Activated CD4-positive, alpha-beta T cell treated with anti-CD3 and anti-CD28 coated beads, Interleukin-2, amount 50 U/mL, for 48 hours (primary cell): Measurements from ENCODE around the gene TMEM243.
"Not testable (repeated sequence)": the region's sequence is repeated elsewhere in the genome, so short reads cannot be mapped to it uniquely, and the experiment has no call there.

ENCODE experiments used
- DNase-seq, 2 experiments: peaks; one replicate each; pipeline ENCODE4 v3.0.0-alpha.2; 2020

Gene TMEM243

GRCh38 chr7:87219545-87220025, at the start of gene TMEM243:
Gene TMEM243, minus strand, starts transcription at chr7:87219732. Its CDS starts 229 bp downstream, at chr7:87219503.
- peak; percentile 79 to 84 for DNase-seq

DNA sequence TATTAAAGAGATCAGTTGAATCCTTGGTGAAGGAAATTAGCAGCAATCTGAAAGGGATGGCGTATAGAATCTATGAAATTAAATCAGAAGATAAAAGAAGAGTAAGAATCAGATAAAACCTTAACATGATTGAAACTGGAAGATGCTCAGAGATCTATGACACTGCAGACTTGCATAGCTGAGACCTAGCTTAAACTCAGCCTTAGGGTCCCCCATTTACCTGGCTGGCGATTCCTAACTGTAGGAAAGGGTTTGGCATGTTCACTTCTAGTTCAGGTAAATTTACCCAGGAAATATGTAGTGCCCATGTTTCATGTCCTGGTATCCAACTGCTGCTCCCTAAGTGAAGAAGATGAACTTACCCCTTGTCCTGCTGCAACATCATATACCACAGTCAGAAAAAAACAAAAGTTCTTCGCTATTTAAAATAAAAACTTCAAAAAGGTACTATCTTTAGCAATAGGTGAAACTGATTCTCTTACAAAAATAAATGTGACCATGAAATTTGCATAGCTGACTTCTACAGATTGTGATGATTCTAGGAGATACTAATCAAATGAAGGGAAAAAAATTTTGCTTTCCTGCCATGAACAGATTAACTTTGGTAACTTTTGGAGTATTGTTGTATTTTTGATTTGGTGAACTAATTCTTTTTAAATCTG, 47.8 kb upstream of the TMEM243 start:
- DNase-seq, result no peak

DNA sequence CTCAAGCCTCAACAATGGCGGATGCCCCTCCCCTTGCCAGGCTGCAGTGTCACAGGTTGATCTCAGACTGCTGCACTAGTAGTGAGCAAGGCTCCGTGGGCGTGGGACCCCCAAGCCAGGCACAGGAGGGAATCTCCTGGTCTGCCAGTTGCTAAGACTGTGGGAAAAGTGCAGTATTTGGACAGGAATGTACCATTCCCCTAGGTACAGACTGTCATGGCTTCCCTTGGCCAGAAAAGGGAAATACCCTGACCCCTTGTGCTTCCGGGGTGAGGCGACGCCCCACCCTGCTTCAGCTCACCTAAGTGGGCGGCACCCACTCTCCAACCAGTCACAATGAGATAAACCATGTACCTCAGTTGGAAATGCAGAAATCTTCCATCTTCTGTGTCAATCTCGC, 44.0 kb upstream of the TMEM243 start:
- no peak for DNase-seq

DNA sequence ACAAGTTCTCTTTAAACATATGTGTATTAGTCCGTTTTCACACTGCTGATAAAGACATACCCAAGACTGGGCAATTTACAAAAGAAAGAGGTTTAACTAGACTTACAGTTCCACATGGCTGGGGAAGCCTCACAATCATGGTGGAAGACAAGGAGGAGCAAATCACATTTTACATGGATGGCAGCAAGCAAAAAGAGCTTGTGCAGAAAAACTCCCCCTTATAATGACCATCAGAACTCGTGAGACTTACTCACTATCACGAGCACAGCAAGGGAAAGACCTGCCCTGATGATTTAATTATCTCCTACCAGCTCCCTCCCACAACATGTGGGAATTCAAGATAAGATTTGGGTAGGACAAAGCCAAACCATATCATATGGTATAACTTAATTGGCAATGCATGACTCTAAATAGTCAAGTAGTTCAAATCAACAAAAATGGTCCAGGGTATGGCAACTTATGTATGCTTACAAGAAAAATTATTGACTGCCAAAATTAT, 34.1 kb upstream of the TMEM243 start:
- DNase-seq, result no peak

GRCh38 chr7:87245671-87246070, 26.1 kb upstream of the TMEM243 start:
- DNase-seq, result not testable (repeated sequence)

DNA sequence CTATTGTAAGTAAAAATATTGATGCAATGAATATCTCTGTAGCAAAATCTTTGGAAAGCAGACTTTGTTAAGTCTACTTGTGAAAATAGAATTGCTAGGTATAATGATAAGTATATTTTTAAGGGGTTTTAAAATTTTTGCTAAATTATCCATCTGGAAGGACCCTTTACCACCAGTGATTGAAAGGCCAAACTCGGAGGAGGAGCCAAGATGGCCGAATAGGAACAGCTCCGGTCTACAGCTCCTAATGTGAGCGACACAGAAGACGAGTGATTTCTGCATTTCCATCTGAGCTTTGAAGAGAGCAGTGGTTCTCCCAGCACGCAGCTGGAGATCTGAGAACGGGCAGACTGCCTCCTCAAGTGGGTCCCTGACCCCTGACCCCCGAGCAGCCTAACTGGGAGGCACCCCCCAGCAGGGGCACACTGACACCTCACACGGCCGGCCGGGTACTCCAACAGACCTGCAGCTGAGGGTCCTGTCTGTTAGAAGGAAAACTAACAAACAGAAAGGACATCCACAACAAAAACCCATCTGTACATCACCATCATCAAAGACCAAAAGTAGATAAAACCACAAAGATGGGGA, 19.0 kb upstream of the TMEM243 start:
- DNase-seq, result not testable (repeated sequence)

DNA sequence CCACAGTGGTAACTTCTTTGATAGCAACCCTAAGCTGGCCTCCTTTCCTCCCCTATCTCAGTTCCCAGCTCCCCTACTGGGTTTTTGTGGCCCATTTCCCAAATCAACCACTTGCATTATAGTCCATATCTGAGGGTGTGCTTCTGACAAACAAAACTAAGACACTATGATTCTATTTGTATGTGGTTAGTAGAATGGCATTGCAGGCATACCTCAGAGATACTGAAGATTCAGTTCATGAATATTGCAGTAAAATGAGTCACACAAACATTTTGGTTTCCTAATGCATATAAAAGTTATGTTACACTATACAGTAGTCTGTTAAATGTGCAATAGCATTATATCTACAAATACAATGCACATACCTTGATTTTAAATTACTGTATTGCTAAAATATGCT, 15.4 kb upstream of the TMEM243 start:
- no peak for DNase-seq

- no peak for DNase-seq
Measured at GRCh38 chr7:87231711-87232110, 12.2 kb upstream of the TMEM243 start.

DNA sequence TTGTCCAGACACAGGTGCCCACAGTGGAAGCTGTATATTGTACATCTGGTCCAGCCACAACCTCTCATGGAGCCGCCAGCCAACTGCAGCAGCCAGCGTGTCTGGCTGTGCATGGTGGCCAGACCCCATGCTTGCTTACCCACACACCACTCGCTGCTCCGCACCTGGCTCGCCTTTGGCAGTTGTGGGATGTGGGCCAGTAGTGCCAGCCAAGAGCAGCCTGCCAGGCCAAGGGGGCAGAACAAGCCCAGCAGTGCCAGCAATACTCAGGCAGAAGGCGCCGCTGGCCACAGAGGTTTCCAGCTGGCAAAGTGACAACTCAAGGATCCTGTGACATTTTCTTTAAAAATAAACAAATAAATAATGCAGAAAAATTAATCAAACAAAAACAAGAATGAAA, 11.7 kb upstream of the TMEM243 start:
- DNase-seq, result no peak

DNA sequence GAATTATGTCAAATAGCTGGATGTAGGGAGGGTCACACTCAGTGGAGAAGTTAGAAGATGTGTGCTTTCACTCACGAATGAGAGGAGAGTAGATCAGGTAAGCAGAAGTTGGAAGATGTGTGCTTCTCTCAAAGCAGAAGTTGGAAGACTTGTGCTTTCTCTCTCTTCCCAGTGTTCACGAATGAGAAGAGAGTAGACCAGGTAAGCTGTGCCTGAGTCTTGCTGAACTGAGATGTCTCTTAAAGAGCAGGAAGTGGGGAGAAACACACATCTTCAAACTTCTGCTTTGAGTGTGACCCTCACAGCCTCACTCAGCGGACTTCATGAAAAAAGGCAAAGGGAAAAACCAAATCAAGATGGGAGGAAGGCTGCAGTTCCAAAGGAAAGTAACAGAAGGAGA, 7.0 kb upstream of the TMEM243 start:
- DNase-seq, result no peak

DNA sequence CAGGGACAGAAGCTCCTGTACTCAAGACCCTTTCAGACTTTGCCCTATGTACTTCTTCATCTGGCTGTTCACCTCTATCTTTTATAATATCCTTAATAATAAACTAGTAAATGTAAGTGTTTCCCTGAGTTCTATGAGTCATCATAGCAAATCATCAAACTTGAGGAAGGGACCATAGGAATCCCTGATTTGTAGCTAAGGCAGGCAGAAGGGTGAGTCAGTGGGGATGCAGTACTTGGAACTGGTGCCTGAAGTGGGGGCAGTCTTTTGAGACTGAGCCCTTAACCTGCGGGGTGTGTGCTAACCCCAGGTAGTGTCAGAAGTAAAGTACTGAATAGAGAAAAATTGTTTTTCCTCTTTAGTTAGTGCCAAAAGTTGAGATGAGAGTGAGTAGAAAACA, 6.2 kb upstream of the TMEM243 start:
- no peak for DNase-seq

DNA sequence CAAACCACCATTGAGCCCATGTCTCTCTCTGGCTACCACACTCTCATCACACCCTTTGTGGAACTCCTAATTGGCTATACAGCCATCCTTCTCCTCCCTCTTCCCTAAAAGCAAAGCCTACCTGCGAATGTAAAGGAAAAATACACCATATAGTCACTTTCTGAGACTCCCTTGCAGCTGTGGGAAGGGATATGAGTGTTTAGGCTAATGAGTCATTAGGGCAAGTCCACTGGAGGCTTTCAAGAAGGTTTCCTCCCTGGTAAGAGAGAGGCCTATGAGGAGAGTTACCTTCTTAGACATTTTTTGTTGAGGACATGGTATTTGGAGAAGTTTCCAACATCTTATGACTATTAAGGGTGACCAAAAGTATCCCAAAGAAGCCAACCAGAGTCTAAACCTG, 4.1 kb upstream of the TMEM243 start:
- no peak for DNase-seq

DNA sequence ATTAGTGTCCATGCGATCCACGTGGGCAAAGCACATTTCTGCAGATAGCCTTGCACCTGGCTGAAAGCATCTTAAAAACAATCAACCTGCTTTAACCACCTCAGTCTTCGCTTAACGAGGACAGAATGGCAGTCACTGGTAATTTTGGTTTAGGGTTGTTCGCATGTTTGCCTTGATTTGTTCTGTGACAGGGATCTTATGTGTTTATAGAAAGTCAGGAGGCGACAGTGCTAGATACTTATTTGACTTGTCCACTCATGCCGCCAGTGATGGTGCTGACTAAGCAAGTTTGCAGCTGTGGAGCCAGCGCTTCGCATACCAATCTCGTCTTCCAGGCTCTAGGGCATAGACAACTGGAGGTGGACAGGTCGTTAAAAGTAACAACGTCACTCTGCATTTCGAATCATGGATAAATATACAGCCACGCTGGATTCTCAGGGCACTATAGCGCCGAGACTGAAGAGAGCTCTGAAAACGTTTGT, 1.2 kb upstream of the TMEM243 start:
- DNase-seq, result no peak

DNA sequence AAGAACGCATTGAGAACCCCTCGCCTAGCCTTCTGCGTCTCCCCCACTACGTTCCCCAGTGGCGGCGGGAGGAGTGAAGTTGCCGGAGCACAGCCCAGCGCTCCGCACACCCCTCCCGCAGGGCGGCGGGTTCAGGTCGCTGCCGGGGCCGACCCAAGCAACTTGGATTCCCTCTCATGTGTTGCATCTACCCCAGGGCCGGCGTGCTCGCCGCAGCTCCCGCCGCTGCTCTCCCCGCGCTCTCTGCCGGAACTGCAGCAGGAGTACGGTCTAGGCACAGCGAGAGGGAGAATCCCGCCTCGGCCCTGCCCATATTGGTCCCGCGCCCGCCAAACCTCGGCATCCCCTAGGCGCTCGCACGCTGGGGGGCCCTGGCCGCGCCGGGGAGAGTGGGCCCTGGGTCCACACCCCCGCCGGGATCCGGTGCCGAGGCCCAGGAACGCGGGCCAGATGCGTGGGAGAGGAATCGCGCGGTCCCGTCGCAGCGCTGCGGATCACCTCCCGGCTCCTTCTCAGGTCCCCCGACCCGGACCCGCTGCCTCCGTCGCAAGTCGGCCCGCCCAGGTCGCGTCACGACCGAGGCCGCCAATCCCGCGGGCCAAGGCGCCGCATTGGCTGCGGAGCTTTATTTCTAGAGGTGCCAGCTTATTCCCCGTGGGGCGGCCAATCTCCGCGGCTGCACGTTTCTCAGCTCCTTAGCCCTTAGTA, 648 bp upstream of the TMEM243 start:
- peak; percentile 83 to 86 for DNase-seq

DNA sequence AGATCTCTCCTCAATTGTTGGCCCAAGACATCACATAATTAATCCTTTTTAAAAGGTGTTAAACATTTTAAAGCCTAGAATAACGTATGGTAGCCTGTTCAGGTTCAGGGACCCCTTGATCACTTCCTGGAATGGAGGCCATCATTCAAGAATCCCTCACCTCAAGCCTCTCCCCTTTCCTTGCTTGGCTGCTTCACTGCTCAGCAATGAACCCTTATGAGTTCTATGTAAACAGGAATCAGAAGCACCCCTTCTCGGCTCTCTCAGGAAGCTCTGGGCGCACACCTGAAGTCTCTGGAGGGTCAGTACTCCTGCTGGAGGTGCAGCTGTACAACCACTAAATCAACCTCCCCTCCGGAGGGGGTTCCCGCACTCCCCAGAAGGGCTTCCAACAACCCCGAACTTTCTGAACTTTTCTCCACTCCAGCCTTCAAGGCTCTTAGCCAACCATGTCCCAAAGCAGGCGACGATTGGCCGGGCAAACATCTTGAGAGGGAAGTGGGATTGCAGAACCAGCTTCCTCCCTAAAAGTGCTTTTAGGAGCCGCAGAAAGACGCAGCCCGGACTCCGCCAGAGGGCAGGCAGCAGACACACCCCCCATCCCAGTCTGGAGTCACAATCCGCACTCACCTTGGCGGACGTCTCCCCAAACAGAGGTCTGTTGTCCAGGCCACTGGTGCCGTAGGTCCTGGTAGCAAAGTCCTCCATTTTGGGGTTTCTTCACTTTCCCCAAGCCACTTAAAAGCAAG, 562 bp downstream of the TMEM243 start:
- DNase-seq, result peak in 1 of 2 experiments; percentile 46

GRCh38 chr7:87217983-87218653, 1.4 kb downstream of the TMEM243 start:
- DNase-seq, result no peak

DNA sequence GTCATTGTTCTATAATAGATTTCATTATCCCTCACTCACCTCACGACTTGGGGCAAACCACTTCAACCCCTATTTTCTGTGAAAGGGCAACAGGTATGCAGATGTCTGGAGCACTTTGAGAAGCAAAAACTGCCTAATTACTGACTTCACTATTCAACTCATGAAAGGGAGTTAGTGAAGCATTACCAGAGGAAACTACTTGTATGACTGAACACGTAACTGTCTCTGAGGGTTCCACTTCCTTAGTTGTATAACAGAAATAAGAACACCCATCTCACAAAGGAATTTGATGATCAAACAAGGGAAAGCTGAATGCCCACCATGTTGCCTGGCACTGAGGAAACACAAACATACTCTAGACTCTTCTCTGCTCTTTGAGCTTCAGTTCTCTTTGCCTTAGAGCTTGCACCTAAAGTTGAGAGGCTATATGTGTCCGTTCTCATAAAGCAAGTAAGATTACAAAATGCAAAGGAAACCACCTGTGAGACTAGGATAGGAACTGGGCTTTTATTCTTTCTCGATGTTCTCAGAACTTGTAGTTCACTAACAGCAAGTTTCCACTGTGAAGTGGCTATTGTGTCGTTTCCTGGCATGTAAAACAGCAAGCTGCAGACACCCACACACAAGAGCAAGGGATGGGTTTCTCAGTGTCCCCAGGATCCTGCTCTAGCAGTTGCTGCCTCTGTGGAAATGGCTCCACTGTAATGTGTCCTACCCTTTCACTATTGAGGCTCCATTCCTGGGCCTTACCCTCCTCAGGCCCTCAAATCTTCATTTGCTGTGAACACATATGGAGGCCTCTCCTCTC, 2.6 kb downstream of the TMEM243 start:
- peak; percentile 44 to 58 for DNase-seq

DNA sequence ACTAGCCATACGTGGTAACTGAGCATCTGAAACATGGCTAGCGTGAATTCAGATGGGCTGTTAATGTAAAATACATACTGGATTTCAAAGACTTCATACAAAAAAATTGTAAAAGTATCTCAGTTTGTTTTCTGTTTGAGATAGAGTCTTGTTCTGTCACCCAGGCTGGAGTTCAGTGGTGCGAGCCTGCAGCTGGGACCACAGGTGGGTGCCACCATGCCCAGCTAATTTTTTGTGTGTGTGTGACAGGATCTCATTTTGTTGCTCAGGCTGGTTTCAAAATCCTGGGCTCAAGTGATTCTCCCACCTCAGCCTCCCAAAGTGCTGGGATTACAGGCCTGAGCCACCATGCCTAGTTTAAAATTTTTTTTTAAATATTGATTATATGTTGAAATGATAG, 4.5 kb downstream of the TMEM243 start:
- DNase-seq, result no peak

GRCh38 chr7:87213811-87214210, 5.7 kb downstream of the TMEM243 start:
- DNase-seq, result no peak

DNA sequence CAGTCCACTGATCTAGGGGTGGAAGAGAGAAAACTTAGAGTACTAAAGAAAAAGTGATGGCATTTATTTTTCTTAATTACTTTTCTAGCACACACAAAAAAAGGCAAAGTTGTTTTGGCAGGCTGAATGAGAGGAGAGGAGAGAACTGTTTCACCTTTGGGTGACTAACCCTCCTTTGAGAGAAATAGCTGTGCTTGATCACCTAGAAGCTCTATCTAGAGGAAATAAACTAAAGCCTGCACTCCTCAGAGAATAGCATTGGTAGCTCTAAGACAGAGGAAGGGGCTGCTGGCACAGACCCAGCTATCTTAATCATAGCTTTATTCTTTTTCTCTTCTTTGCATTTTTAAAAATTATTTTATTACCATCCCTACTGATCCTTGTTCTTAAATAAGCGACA, 6.3 kb downstream of the TMEM243 start:
- no peak for DNase-seq

DNA sequence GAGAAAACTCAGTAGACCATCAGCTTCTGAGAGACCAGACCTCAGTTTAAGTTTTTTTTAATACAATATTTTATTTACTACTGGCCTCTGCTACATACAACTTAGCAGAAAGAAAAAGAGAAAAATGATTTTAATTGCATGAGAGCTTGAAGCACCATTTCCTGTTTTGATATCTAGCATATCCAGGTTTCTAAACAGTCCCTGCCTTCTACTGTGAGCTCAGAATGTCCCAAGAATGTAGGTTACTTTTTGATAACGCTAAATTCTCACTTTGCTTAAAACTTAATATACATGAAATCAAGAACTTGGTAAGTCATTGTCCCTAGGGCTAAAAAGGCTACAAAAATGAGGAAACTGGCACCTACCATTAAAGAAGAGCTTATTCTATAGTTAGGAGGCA, 7.0 kb downstream of the TMEM243 start:
- no peak for DNase-seq

GRCh38 chr7:87210506-87210905, 9.0 kb downstream of the TMEM243 start:
- no peak for DNase-seq
